GM21360 (cell line): ENCODE data around the gene SMYD3.

Experiments used
- ATAC-seq: cut with Tn5 transposase; IDR thresholded peaks from one replicate; pipeline ENCODE4 v1.9.1; 2021; ENCODE audit warnings: mild to moderate bottlenecking, moderate library complexity; ENCODE audit not compliant: unreplicated experiment

The SMYD3 gene

GRCh38 chr1:246317332-246318035, 189.6 kb downstream of the SMYD3 start:
- no peak for ATAC-seq

DNA sequence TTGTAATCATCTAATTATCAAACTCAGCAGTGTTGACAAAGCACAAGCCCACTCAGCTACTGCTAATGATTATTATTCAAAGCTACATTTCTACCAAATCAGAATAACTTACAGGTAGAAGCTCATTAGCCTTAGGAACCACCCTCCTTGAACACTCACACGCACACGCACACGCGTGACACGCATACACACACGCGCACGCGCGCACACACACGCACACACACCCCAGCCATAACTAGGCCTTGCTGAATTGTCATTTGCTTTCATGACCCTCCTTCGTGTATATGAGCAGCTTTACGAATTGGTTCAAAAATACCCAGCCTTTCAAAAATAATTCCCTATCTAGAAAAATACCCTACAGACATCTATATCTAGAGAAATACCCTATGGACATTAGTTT, 195.6 kb downstream of the SMYD3 start:
- no peak for ATAC-seq

GRCh38 chr1:246309247-246309884, 197.7 kb downstream of the SMYD3 start:
- ATAC-seq = no peak

- ATAC-seq = no peak
These were observed 198.5 kb downstream of the SMYD3 start for GRCh38 chr1:246308533-246309075.

- no peak for ATAC-seq
These were observed 200.6 kb downstream of the SMYD3 start for GRCh38 chr1:246306415-246307037.

- ATAC-seq = no peak
These were observed 202.4 kb downstream of the SMYD3 start for GRCh38 chr1:246304484-246305259.

- ATAC-seq = no peak
These were observed 204.3 kb downstream of the SMYD3 start for GRCh38 chr1:246302711-246303317.

GRCh38 chr1:246302251-246302625, 204.8 kb downstream of the SMYD3 start:
- ATAC-seq = no peak

GRCh38 chr1:246301553-246302250, 205.4 kb downstream of the SMYD3 start:
- ATAC-seq = no peak

GRCh38 chr1:246300626-246301549, 206.2 kb downstream of the SMYD3 start:
- ATAC-seq = no peak

- no peak for ATAC-seq
These were observed 209.5 kb downstream of the SMYD3 start for GRCh38 chr1:246297279-246298265.

- no peak for ATAC-seq
These were observed 211.1 kb downstream of the SMYD3 start for GRCh38 chr1:246295968-246296367.

DNA sequence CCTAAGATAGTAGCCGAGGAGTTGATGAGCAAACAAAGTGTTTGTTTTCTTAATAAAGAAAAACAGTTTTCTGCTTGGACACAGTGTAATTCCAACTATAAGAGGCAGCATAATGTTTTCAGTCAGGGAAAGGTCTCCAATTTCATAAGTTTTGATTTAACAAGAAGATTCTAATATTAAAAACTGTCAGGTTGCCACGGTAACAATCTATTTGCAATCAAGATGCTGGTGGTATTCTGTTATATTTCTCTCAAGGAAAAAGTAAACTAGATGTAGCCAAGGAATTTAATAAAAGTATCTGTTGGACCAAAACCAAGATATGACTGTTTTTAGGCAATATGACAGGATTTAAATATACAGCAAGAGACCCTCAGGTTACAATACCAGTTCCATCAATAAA, 211.7 kb downstream of the SMYD3 start:
- no peak for ATAC-seq

DNA sequence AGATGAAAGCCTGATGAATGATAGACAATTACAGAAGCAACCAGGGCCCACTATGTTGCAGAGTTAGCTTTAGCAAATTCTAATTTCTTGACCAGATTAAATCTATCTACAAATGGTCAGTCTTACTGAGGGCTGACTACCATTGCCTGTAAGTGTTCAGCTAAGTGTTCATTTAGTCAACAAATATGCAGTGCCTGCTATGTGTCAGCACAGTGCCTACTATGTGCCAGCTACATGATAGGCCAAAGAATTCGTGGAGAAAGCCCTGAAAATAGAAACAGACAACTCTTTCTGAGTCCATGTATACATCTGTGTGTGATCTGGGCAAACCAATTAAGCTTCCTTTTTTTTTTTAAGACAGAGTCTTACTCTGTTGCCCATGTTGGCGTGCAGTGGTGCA, 212.8 kb downstream of the SMYD3 start:
- ATAC-seq = no peak

DNA sequence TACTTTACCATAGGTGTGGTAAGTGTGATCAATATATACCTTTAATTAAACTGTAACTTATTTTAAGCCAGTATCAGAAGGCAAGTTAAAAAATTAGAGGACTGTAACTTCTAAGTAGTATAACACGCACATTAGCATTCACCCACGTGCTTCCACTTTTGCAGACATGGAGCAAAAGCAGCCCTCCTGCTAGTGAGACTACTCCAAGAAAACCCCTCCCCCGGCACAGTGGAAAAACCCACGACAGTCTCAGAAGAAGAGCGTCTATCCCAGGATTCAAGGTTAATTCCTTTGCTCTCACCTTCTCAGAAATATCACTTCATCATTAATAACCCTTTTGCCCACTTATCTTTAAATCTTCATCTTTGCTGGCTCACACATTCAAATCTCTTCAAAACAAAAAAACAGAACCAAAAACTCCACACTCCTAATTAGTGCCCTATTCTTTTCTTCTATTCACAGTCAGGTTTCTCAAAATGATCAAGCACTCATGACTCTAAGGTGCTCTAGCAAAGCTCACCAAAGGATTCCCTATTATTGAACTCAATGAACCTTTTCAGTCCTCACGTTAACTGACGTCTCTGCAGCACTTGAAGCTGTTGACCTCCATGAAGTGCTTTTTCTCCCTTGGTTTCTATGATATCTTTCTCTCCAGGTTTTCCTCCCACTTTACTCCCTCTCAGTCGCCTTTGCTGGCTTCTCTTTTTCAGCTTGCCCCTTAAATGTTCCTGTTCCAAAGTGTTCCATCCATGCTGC, 213.5 kb downstream of the SMYD3 start:
- no peak for ATAC-seq

- ATAC-seq = no peak
These were observed 214.5 kb downstream of the SMYD3 start for GRCh38 chr1:246292571-246292970.

GRCh38 chr1:246291127-246291526, 216.0 kb downstream of the SMYD3 start:
- ATAC-seq = no peak
